ENCODE measurements around the gene THOC1.

Gene THOC1

GRCh38 chr18:211582-211981 lies 56.3 kb downstream of the THOC1 start:
- no peak for DNase-seq

DNA sequence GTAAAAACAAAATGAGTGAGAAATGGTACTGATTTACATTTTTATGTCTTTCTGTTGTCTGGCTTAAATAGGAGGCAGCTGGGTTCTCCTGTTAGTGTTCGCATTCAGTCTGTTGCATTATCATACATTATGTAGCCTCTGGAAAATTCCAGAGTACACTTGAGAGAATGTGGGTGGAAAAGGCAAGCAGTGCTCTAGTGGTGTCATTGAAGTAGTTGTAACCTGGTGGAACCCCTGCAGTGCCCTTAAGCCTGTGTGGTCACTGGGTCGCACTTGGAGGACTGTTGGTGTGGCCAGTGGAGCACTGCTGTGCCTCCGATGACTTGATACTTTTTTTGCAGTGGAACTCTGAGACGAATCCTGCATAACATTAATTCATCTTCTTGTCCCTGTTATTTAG lies 57.1 kb downstream of the THOC1 start:
- no peak for DNase-seq

GRCh38 chr18:210075-210474 lies 57.8 kb downstream of the THOC1 start:
- no peak for DNase-seq

- no peak for DNase-seq
These were observed 68.1 kb downstream of the THOC1 start for GRCh38 chr18:199768-200167.

- DNase-seq = no peak
These were observed 68.6 kb downstream of the THOC1 start for GRCh38 chr18:199214-199613.

GRCh38 chr18:195651-196050 lies 72.2 kb downstream of the THOC1 start:
- no peak for DNase-seq

DNA sequence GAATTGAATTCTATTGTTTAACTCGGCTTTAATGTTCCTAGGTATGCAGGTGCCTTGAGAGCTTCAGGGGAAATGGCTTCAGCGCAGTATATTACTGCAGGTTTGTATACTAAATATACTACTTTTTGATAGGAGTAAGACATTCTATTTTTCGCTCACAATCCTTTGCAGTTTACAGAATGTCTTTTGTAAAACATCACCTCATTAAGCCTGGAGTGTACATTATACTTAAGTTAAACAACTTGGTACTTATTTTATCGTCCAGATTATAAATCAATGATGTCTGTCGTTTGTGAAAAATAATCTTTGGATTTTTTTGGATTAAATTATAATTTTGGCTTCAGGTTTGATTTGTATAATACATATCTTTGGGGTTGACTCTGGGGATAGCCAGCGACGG lies 75.0 kb downstream of the THOC1 start:
- DNase-seq = no peak

DNA sequence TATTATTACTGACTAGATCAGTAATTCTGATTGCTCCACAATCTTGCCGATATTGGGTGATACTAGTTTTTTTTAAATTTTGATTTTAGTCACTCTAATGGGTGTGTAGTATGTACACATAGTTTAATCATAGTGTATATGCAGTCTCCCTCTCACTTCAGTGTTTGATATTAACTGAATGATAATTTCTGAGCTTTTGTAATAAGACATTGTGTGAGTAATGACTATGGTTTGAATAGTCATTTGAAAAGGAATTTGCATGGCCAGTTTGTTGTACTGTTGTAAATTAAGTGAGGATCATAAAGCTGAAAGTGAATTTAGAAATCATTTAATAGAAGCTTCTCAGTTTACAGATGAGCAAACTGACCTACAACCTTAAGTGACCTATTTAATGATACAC lies 76.1 kb downstream of the THOC1 start:
- DNase-seq = no peak

DNA sequence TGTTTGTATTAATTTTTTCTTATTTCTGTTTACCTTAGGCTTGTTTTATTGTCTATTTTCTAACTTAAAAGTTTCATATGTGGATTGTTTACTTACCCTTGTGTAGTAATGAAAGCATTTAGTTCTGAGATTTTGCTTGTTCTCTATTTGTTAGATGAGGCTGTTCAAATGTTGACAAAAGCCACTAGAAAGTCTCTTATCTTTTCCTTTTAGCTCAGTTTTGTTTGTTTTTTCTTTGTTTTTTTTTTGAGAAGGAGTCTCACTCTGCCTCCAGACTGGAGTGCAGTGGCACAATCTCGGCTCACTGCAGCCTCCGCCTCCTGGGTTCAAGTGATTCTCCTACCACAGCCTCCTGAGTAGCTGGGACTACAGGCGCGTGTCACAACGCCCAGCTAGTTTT lies 78.6 kb downstream of the THOC1 start:
- no peak for DNase-seq

- no peak for DNase-seq
These were observed 84.1 kb downstream of the THOC1 start for GRCh38 chr18:183769-184168.

- no peak for DNase-seq
These were observed 86.1 kb downstream of the THOC1 start for GRCh38 chr18:181711-182110.

GRCh38 chr18:179499-179898 lies 88.3 kb downstream of the THOC1 start:
- DNase-seq = no peak

DNA sequence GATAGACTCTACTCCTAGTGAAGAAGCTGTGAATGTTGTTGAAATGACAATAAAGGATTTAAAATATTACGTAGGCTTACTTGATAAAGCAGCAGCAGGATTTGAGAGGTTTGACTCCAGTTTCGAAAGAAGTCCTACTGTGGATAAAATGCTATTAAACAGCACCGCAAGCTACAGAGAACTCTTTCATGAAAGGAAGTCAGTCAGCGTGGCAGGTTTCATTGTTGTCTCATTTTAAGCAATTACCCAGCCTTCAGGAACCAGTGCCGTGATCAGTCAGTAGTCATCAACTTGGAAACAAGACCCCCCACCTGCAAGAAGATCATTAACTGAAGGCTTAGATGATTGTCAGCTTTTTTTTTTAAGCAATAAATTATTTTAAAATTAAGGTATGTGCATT lies 95.5 kb downstream of the THOC1 start:
- no peak for DNase-seq

All from activated CD8-positive, alpha-beta memory T cell treated with anti-CD3 and anti-CD28 coated beads for 24 hours (primary cell).